NCI-H2081 (cell line): ENCODE data around the gene KLF13.

ENCODE experiments used
- DNase-seq, 2 experiments: peaks; one replicate each; lab custom pipeline; 2025; lab: John Stamatoyannopoulos, UW

The KLF13 gene

DNA sequence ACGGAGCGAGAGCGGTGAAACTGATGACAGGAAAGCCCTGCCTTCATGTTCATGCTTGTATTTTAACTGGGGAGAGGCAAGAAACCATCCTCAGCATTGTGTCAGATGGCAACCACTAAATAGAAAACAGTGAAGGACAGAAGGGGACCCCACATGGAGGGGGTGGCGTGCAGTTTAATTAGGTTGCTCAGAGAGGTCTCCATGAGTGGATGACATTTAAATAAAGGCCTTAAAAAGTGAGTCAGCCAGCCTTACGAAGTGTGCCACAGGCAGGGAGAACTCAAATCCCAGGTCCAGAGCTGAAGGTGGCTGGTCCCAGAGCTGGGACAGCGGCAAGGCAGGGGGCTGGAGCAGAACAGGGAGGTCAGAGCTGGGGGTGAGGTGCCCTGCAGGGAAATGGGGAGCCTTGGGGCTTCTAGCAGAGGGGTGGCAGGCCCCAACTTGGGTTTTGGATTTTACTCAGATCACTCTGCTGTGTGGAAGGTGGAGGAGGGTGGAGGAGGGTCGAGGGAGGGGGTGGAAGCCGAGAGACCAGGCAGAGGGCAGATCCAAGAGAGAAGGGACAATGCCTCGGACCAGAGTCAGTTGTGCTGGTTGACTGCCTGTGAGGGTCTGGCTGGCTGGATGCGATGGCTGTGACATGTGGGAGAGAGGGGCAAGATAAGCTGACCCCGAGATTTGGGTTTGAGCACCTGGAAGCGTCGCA lies 73.7 kb downstream of the KLF13 start:
- no peak for DNase-seq

DNA sequence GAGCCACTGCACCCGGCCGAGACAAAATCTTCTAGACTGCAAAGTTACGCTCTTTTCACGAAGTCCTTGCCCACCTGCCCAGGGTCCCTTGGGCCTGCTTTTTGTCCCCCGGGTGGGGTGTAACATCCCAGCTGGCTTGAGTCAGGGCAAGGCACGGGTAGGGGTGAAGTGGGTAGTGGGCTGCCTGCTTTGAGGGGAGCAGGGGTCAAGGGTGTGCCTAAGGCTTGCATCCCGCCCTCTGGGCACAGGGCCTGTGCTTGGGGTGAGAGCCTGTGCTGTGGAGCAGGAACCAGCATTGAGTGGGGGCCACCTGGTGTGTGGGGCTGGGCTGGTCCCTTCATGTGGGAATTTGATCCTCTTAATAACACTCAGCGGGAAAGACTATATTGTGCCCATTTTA lies 74.6 kb downstream of the KLF13 start:
- DNase-seq, result no peak

- no peak for DNase-seq
These were observed 75.4 kb downstream of the KLF13 start for GRCh38 chr15:31402003-31402402.

- DNase-seq, result no peak
These were observed 75.9 kb downstream of the KLF13 start for GRCh38 chr15:31402511-31403056.

- no peak for DNase-seq
These were observed 76.5 kb downstream of the KLF13 start for GRCh38 chr15:31403096-31403495.

- DNase-seq, result no peak
These were observed 77.0 kb downstream of the KLF13 start for GRCh38 chr15:31403606-31404005.

DNA sequence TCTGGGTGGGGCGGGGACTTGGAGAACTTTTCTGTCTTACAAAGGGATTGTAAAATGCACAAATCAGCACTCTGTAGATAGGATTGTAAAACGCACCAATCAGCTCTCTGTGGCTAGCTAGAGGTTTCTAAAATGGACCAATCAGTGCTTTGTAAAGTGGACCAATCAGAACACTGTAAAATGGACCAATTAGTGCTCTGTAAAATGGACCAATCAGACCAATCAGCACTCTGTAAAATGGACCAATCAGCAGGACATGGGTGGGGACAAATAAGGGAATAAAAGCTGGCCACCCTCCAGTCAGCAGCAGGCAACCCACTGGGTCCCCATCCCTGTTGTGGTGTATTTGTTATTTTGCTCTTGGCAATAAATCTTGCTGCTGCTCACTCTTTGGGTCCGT lies 77.7 kb downstream of the KLF13 start:
- no peak for DNase-seq

DNA sequence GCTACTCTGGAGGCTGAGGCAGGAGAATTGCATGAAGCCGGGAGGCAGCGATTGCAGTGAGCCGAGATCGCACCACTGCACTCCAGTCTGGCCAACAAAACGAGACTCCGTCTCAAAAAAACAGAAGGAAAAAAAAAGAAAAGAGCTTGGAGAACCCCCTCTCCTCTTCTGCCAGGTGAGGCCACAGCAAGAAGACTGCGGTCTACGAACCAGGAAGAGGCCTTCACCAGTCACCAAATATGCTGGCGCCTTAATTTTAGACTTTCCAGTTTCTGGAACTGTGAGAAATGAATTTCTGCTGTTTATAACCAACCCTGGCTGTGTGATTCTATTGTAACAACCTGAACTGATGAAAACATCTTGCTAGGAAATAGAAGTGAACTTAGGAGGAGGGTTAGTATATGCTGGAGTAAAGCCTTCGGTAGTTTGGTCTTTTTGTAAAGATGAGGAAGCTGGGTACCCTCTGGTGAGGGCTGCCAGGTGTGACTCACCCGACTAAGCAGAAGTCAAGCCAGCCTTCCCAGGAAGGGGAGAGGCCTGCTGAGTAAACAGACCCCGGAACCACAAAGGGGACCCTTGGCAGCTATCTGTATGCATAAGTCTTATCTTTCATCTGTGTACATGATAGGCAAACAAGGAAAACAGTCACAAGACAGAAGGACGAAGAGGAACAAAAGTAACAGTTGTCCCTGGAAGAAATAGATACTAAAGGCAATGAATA lies 78.7 kb downstream of the KLF13 start:
- DNase-seq, result no peak

DNA sequence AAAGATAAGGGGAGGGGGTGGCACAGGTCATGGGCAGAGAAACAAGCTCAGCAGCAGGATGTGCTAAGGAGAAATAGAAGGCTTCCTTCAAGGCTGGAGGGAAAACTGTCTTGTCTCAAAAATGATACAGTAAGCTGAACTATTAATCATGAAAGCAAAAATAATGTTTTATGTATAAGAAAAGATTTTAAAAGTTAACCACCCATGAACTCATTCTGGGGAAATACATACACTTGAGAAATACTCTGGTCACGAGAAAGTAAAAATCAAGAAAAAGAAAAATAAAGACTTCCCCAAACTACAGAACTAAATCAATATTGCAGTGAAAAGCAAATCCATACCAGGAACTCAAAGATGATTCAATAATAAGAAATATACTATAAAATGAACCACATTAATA lies 80.7 kb downstream of the KLF13 start:
- DNase-seq, result no peak

DNA sequence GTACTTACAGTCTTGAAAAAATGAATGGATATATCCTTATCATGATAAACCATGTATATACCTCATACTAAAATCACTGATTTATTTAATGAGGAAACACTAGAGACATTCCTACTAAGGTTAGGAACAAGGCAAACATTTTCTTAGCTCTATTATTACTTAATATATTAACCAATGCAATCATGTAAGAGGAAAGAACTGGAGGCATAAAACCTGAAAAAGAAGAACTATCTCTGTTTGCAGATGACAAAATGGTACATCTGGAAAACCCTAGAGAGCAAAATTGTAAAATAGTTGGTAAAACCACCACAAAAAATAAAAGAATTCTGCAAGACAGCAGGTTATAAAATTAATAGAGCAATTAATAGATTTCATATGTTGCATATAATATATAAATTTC lies 81.2 kb downstream of the KLF13 start:
- DNase-seq, result no peak

GRCh38 chr15:31408724-31409123 lies 82.1 kb downstream of the KLF13 start:
- no peak for DNase-seq

- no peak for DNase-seq
These were observed 82.5 kb downstream of the KLF13 start for GRCh38 chr15:31409171-31409570.

- no peak for DNase-seq
These were observed 86.2 kb downstream of the KLF13 start for GRCh38 chr15:31412824-31413223.

- DNase-seq, result no peak
These were observed 88.6 kb downstream of the KLF13 start for GRCh38 chr15:31415201-31415600.

DNA sequence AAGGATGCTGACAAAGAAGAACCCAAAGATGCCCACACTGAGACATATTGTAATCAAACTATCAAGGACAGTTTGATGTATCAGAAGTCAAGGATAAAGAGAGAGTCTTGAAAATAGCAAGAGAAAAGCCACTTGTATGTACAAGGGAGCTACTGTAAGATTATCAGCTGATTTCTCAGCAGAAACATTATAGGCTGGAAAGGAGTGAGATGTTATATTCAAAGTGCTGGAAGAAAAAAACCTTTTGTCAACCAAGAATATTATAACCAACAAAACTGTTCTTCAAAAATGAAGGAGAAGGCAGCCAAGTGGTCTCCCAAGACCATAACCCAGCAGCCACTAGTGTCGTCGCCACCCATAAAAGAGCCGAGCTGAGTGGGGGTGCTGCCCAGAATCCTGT lies 93.2 kb downstream of the KLF13 start:
- DNase-seq, result no peak

- DNase-seq, result no peak
These were observed 100.8 kb downstream of the KLF13 start for GRCh38 chr15:31427411-31427810.
